SJSA1 (cell line): ENCODE data around the gene SLC8A1. TPM values are rescaled to one million over a fixed set of nuclear protein-coding genes. Genes with fewer than 3 reads are reported as not detected.

Experiments used
- DNase-seq, 2 experiments: peaks; one replicate each; pipeline ENCODE4 v3.0.0-alpha.2; 2015 to 2020; ENCODE audit warnings: low spot score in 2 of 2, low read depth in 1 of 2
- H3K27ac ChIP-seq: fragments of 250-450 bp; sonication (Bioruptor Pico); 2 replicates; pipeline ENCODE4 v1.5.1; 2020; ENCODE audit warnings: mild to moderate bottlenecking, moderate library complexity
- H3K27me3 ChIP-seq: fragments of 250-450 bp; sonication (Bioruptor Pico); replicated peaks from 2 replicates; pipeline ENCODE4 v1.5.1; 2020; ENCODE audit warnings: mild to moderate bottlenecking, moderate library complexity
- H3K36me3 ChIP-seq: fragments of 250-450 bp; sonication (Bioruptor Pico); 2 replicates; pipeline ENCODE4 v1.5.1; 2020; ENCODE audit warnings: mild to moderate bottlenecking
- H3K4me1 ChIP-seq: fragments of 250-450 bp; sonication (Bioruptor Pico); replicated peaks from 2 replicates; pipeline ENCODE4 v1.6.1; 2021; ENCODE audit warnings: mild to moderate bottlenecking
- H3K4me3 ChIP-seq: fragments of 250-450 bp; sonication (Bioruptor Pico); 2 replicates; pipeline ENCODE4 v1.5.1; 2020; ENCODE audit warnings: mild to moderate bottlenecking
- H3K9me3 ChIP-seq: fragments of 250-450 bp; sonication (Bioruptor Pico); replicated peaks from 2 replicates; pipeline ENCODE4 v1.5.1; 2020; ENCODE audit warnings: mild to moderate bottlenecking
- total RNA-seq: library from RNA; depleted of rRNA; stranded (reverse); fragments of >200 nt; shearing (Covaris generic); gene quantifications from 2 replicates; pipeline ENCODE4 v1.2.3, GENCODE V29; 2014

SLC8A1 gene
- total RNA-seq, 1 experiment from 2014 or later: 20.1 TPM

- peak in 1 of 2 experiments; percentile 64 for DNase-seq
- H3K4me3 ChIP-seq: peak overlapping the region; percentile 51
- no peaks in the 10 kb centered on the region for H3K36me3 ChIP-seq
- H3K27me3 ChIP-seq: no peaks in the 10 kb centered on the region
- H3K27ac ChIP-seq: no peak overlapping the region
- no peaks in the 10 kb centered on the region for H3K9me3 ChIP-seq
- H3K4me1 ChIP-seq: peaks cover 8% of the 10 kb centered on the region; the same call in 1 of the 2 replicates
These were observed 977 bp downstream of the SLC8A1 start for GRCh38 chr2:40450796-40451430.

- peak in 1 of 2 experiments; percentile 44 for DNase-seq
- Histone ChIP-seq H3K9me3 (no peaks in the 10 kb centered on the region), H3K4me3 (peak overlapping the region; percentile 51), H3K27me3 (no peaks in the 10 kb centered on the region), H3K36me3 (no peaks in the 10 kb centered on the region), H3K27ac (no peak overlapping the region), H3K4me1 (peaks cover 8% of the 10 kb centered on the region; the same call in 1 of the 2 replicates)
These were observed 1.7 kb downstream of the SLC8A1 start for GRCh38 chr2:40450066-40450795.

- H3K9me3 ChIP-seq: no peaks in the 10 kb centered on the region
- no peak overlapping the region for H3K4me3 ChIP-seq
- no peaks in the 10 kb centered on the region for H3K27me3 ChIP-seq
- DNase-seq: peak in 1 of 2 experiments; percentile 29
- H3K4me1 ChIP-seq: peaks cover 8% of the 10 kb centered on the region; the same call in 1 of the 2 replicates
- H3K27ac ChIP-seq: no peak overlapping the region
- no peaks in the 10 kb centered on the region for H3K36me3 ChIP-seq
These were observed 3.3 kb downstream of the SLC8A1 start for GRCh38 chr2:40448476-40449079.

GRCh38 chr2:40445467-40445866, 6.4 kb downstream of the SLC8A1 start:
- no peak for DNase-seq
- Histone ChIP-seq H3K27ac (no peak overlapping the region), H3K9me3 (no peaks in the 10 kb centered on the region), H3K4me1 (peaks cover 9% of the 10 kb centered on the region), H3K36me3 (no peaks in the 10 kb centered on the region), H3K4me3 (no peak overlapping the region), H3K27me3 (no peaks in the 10 kb centered on the region)

GRCh38 chr2:40440835-40441234, 11.1 kb downstream of the SLC8A1 start:
- H3K9me3 ChIP-seq: no peaks in the 10 kb centered on the region
- no peaks in the 10 kb centered on the region for H3K27me3 ChIP-seq
- peaks cover 31% of the 10 kb centered on the region for H3K4me1 ChIP-seq
- no peak for DNase-seq
- no peak overlapping the region for H3K27ac ChIP-seq
- H3K36me3 ChIP-seq: no peaks in the 10 kb centered on the region
- H3K4me3 ChIP-seq: no peak overlapping the region

- no peaks in the 10 kb centered on the region for H3K27me3 ChIP-seq
- H3K27ac ChIP-seq: no peak overlapping the region
- H3K36me3 ChIP-seq: no peaks in the 10 kb centered on the region
- DNase-seq: no peak
- H3K4me3 ChIP-seq: no peak overlapping the region
- no peaks in the 10 kb centered on the region for H3K9me3 ChIP-seq
- peaks cover 45% of the 10 kb centered on the region for H3K4me1 ChIP-seq
These were observed 12.4 kb downstream of the SLC8A1 start for GRCh38 chr2:40439473-40439872.

GRCh38 chr2:40436093-40436475, 15.8 kb downstream of the SLC8A1 start:
- no peak for DNase-seq
- Histone ChIP-seq H3K4me1 (peaks cover 54% of the 10 kb centered on the region), H3K36me3 (no peaks in the 10 kb centered on the region), H3K27me3 (no peaks in the 10 kb centered on the region), H3K27ac (peak overlapping the region; percentile 97), H3K9me3 (no peaks in the 10 kb centered on the region), H3K4me3 (no peak overlapping the region)

GRCh38 chr2:40435426-40436092, 16.3 kb downstream of the SLC8A1 start:
- Histone ChIP-seq H3K9me3 (no peaks in the 10 kb centered on the region), H3K36me3 (no peaks in the 10 kb centered on the region), H3K4me1 (peaks cover 49% of the 10 kb centered on the region), H3K27me3 (no peaks in the 10 kb centered on the region), H3K27ac (peak overlapping the region; percentile 97), H3K4me3 (no peak overlapping the region)
- no peak for DNase-seq

- Histone ChIP-seq H3K36me3 (no peaks in the 10 kb centered on the region), H3K4me1 (peaks cover 47% of the 10 kb centered on the region), H3K27ac (peak overlapping the region; percentile 97), H3K27me3 (no peaks in the 10 kb centered on the region), H3K4me3 (no peak overlapping the region), H3K9me3 (no peaks in the 10 kb centered on the region)
- DNase-seq: peak; percentile 93 to 94
These were observed 17.1 kb downstream of the SLC8A1 start for GRCh38 chr2:40434731-40435271.

- Histone ChIP-seq H3K4me3 (no peak overlapping the region), H3K36me3 (no peaks in the 10 kb centered on the region), H3K27me3 (no peaks in the 10 kb centered on the region), H3K9me3 (no peaks in the 10 kb centered on the region), H3K4me1 (peaks cover 40% of the 10 kb centered on the region), H3K27ac (peak overlapping the region; percentile 97)
- DNase-seq: no peak
These were observed 18.2 kb downstream of the SLC8A1 start for GRCh38 chr2:40433736-40434135.

- no peaks in the 10 kb centered on the region for H3K36me3 ChIP-seq
- no peak overlapping the region for H3K4me3 ChIP-seq
- H3K27me3 ChIP-seq: no peaks in the 10 kb centered on the region
- no peaks in the 10 kb centered on the region for H3K9me3 ChIP-seq
- DNase-seq: no peak
- peaks cover 34% of the 10 kb centered on the region for H3K4me1 ChIP-seq
- peak overlapping the region; percentile 97; the same call in 1 of the 2 replicates for H3K27ac ChIP-seq
These were observed 18.9 kb downstream of the SLC8A1 start for GRCh38 chr2:40432921-40433483.

GRCh38 chr2:40431600-40431955, 20.3 kb downstream of the SLC8A1 start:
- Histone ChIP-seq H3K27ac (no peak overlapping the region), H3K9me3 (no peaks in the 10 kb centered on the region), H3K27me3 (no peaks in the 10 kb centered on the region), H3K36me3 (no peaks in the 10 kb centered on the region), H3K4me1 (peaks cover 30% of the 10 kb centered on the region), H3K4me3 (no peak overlapping the region)
- no peak for DNase-seq

GRCh38 chr2:40430776-40431599, 20.9 kb downstream of the SLC8A1 start:
- Histone ChIP-seq H3K36me3 (no peaks in the 10 kb centered on the region), H3K27ac (no peak overlapping the region), H3K27me3 (no peaks in the 10 kb centered on the region), H3K9me3 (no peaks in the 10 kb centered on the region), H3K4me3 (no peak overlapping the region), H3K4me1 (peaks cover 25% of the 10 kb centered on the region)
- DNase-seq: no peak
